SK-N-SH (cell line): ENCODE results near the gene KCNJ10.

Source experiments
- EP300 ChIP-seq, 2 experiments: IDR thresholded peaks; 2 replicates each; pipeline versions ENCODE4 v1.4.0 to v1.6.1; 2012; ENCODE audit warnings: borderline replicate concordance in 1 of 2, low read depth in 1 of 2, low read length in 1 of 2
- EZH2phosphoT487 ChIP-seq: fragments of 200-600 bp; sonication (generic); IDR thresholded peaks from 2 replicates; pipeline ENCODE4 v1.6.1; 2017; ENCODE audit warnings: low read depth, mixed run types, mild to moderate bottlenecking, antibody characterized with exemption, moderate library complexity, borderline replicate concordance
- GATA2 ChIP-seq: sonication (generic); formaldehyde crosslinking; IDR thresholded peaks from 2 replicates; pipeline ENCODE4 v1.5.0; 2020; ENCODE audit warnings: mild to moderate bottlenecking, missing genetic modification reagents
- NFIC ChIP-seq: IDR thresholded peaks from 2 replicates; pipeline ENCODE4 v1.4.0; 2012; ENCODE audit warnings: borderline replicate concordance
- POLR2AphosphoS5 ChIP-seq: IDR thresholded peaks from 2 replicates; pipeline ENCODE4 v1.6.1; 2012; ENCODE audit warnings: low read depth, low read length
- SMC3 ChIP-seq: IDR thresholded peaks from 2 replicates; pipeline ENCODE4 v1.6.1; 2012; ENCODE audit warnings: low read depth, low read length, improper control_type of control experiment
- TF ChIP-seq, protein P1 (sequence below): IDR thresholded peaks from 2 replicates; pipeline ENCODE4 v1.6.1; 2012; ENCODE audit warnings: mild to moderate bottlenecking, low read depth, low read length, moderate library complexity
- TF ChIP-seq, protein P2 (sequence below): fragments of 200-600 bp; sonication (generic); IDR thresholded peaks from 2 replicates; pipeline ENCODE4 v1.6.1; 2017; ENCODE audit warnings: antibody characterized with exemption, mild to moderate bottlenecking, moderate library complexity
- TF ChIP-seq, protein P3 (sequence below): IDR thresholded peaks from 2 replicates; pipeline ENCODE4 v1.4.0; 2012; ENCODE audit warnings: low read depth, borderline replicate concordance
- TF ChIP-seq, protein P4 (sequence below): fragments of 150-350 bp; IDR thresholded peaks from 2 replicates; pipeline ENCODE4 v1.6.1; 2016; ENCODE audit warnings: mild to moderate bottlenecking, low read depth, low read length
- TF ChIP-seq, protein P5 (sequence below): fragments of 150-350 bp; IDR thresholded peaks from 2 replicates; pipeline ENCODE4 v1.6.1; 2017; ENCODE audit warnings: antibody characterized with exemption, low read length, low read depth, borderline replicate concordance

DNA sequence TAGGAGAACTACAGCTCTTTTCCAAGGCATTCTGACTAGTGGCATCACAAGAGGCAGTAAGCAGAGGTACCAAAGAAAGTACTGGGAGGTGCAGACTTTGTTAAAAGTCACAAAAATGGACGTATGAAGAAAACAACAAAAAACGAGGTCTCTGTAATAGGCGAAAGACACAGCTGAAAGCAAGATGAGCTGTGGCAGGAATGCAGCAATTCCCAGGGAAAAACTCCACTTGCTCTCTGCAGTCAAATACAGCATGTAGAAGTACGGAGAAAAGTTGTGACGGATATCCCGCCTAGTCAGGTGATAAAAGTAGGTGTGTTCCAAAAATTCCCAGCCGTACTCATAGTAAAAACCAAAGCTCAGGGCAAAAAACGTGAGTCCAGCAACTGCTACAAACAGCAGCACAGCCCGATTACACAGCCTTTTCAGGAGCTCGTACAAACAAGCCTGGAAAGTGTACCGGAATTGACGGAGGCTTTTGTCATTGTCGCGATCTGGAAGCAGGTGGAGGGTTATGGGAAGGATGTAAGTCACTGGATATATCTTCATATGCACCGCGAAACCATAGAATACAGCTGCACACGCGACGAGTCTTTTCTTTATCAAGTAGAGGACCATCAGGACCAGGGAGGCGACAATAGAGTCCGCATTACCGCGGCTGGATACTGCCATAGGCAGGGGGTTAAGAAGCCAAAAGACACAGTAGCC lies 39.1 kb downstream of the KCNJ10 start:
- TF ChIP-seq SMC3 (no peak), NFIC (no peak), EZH2phosphoT487 (no peak), POLR2AphosphoS5 (no peak), GATA2 (CRISPR knock-in tag) (no peak), EP300 (IDR thresholded peaks at IDR 0.05; ENCODE audit: borderline replicate concordance in 1 of 2, low read depth in 1 of 2, low read length in 1 of 2) (no peak)
- TF ChIP-seq, protein P1, sequence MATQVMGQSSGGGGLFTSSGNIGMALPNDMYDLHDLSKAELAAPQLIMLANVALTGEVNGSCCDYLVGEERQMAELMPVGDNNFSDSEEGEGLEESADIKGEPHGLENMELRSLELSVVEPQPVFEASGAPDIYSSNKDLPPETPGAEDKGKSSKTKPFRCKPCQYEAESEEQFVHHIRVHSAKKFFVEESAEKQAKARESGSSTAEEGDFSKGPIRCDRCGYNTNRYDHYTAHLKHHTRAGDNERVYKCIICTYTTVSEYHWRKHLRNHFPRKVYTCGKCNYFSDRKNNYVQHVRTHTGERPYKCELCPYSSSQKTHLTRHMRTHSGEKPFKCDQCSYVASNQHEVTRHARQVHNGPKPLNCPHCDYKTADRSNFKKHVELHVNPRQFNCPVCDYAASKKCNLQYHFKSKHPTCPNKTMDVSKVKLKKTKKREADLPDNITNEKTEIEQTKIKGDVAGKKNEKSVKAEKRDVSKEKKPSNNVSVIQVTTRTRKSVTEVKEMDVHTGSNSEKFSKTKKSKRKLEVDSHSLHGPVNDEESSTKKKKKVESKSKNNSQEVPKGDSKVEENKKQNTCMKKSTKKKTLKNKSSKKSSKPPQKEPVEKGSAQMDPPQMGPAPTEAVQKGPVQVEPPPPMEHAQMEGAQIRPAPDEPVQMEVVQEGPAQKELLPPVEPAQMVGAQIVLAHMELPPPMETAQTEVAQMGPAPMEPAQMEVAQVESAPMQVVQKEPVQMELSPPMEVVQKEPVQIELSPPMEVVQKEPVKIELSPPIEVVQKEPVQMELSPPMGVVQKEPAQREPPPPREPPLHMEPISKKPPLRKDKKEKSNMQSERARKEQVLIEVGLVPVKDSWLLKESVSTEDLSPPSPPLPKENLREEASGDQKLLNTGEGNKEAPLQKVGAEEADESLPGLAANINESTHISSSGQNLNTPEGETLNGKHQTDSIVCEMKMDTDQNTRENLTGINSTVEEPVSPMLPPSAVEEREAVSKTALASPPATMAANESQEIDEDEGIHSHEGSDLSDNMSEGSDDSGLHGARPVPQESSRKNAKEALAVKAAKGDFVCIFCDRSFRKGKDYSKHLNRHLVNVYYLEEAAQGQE = no peak
- TF ChIP-seq, protein P2, sequence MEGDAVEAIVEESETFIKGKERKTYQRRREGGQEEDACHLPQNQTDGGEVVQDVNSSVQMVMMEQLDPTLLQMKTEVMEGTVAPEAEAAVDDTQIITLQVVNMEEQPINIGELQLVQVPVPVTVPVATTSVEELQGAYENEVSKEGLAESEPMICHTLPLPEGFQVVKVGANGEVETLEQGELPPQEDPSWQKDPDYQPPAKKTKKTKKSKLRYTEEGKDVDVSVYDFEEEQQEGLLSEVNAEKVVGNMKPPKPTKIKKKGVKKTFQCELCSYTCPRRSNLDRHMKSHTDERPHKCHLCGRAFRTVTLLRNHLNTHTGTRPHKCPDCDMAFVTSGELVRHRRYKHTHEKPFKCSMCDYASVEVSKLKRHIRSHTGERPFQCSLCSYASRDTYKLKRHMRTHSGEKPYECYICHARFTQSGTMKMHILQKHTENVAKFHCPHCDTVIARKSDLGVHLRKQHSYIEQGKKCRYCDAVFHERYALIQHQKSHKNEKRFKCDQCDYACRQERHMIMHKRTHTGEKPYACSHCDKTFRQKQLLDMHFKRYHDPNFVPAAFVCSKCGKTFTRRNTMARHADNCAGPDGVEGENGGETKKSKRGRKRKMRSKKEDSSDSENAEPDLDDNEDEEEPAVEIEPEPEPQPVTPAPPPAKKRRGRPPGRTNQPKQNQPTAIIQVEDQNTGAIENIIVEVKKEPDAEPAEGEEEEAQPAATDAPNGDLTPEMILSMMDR = no peak
- TF ChIP-seq, protein P3, sequence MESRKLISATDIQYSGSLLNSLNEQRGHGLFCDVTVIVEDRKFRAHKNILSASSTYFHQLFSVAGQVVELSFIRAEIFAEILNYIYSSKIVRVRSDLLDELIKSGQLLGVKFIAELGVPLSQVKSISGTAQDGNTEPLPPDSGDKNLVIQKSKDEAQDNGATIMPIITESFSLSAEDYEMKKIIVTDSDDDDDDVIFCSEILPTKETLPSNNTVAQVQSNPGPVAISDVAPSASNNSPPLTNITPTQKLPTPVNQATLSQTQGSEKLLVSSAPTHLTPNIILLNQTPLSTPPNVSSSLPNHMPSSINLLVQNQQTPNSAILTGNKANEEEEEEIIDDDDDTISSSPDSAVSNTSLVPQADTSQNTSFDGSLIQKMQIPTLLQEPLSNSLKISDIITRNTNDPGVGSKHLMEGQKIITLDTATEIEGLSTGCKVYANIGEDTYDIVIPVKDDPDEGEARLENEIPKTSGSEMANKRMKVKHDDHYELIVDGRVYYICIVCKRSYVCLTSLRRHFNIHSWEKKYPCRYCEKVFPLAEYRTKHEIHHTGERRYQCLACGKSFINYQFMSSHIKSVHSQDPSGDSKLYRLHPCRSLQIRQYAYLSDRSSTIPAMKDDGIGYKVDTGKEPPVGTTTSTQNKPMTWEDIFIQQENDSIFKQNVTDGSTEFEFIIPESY = no peak
- TF ChIP-seq, protein P4, sequence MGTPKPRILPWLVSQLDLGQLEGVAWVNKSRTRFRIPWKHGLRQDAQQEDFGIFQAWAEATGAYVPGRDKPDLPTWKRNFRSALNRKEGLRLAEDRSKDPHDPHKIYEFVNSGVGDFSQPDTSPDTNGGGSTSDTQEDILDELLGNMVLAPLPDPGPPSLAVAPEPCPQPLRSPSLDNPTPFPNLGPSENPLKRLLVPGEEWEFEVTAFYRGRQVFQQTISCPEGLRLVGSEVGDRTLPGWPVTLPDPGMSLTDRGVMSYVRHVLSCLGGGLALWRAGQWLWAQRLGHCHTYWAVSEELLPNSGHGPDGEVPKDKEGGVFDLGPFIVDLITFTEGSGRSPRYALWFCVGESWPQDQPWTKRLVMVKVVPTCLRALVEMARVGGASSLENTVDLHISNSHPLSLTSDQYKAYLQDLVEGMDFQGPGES = no peak
- TF ChIP-seq, protein P5, sequence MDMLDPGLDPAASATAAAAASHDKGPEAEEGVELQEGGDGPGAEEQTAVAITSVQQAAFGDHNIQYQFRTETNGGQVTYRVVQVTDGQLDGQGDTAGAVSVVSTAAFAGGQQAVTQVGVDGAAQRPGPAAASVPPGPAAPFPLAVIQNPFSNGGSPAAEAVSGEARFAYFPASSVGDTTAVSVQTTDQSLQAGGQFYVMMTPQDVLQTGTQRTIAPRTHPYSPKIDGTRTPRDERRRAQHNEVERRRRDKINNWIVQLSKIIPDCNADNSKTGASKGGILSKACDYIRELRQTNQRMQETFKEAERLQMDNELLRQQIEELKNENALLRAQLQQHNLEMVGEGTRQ = no peak
